Kidney (tissue), 14 donors: ENCODE data around the gene SMAP2. TPM values are rescaled to one million over a fixed set of nuclear protein-coding genes. Genes with fewer than 3 reads are reported as not detected.
A peak's percentile ranks its signal among the peaks of the same experiment; 100 is the strongest.

Experiments used
- DNase-seq, 5 donors: peaks; one replicate each; pipeline ENCODE4 v3.0.0-alpha.2; 2013 to 2020
- FAIRE-seq: peaks from 2 replicates; lab custom pipeline; 2012; peaks lifted over from hg19 to GRCh38; lab: Jason Lieb, UNC
- H3K27ac ChIP-seq, 2 donors: one replicate each; pipeline ENCODE4 v1.7.0; 2013; ENCODE audit warnings: low read depth in 2 of 2, low read length in 2 of 2, inconsistent platforms in 1 of 2
- H3K27me3 ChIP-seq: one replicate; pipeline ENCODE4 v1.7.1; 2013; ENCODE audit warnings: low read length, inconsistent platforms; ENCODE audit not compliant: control insufficient read depth, insufficient read depth
- H3K36me3 ChIP-seq, 3 donors: one replicate each; pipeline versions ENCODE4 v1.7.0 to v1.7.1; 2013; ENCODE audit warnings: low read length in 3 of 3, control low read depth in 1 of 3, inconsistent platforms in 1 of 3; ENCODE audit not compliant: insufficient read depth in 3 of 3, control insufficient read depth in 2 of 3
- H3K4me1 ChIP-seq, 3 donors: one replicate each; pipeline versions ENCODE4 v1.7.0 to v1.7.1; 2013; ENCODE audit warnings: low read length in 3 of 3, inconsistent platforms in 1 of 3, low read depth in 1 of 3; ENCODE audit not compliant: control insufficient read depth in 2 of 3, insufficient read depth in 2 of 3
- H3K4me3 ChIP-seq, 3 donors: one replicate each; pipeline versions ENCODE4 v1.7.0 to v1.8.1; 2013; ENCODE audit warnings: low read length in 3 of 3, control low read depth in 1 of 3, inconsistent platforms in 1 of 3
- H3K9ac ChIP-seq, 3 donors: one replicate each; pipeline versions ENCODE4 v1.7.0 to v1.7.1; 2013; ENCODE audit warnings: low read length in 3 of 3, control low read depth in 1 of 3, inconsistent platforms in 1 of 3
- H3K9me3 ChIP-seq, 3 donors: one replicate each; pipeline versions ENCODE4 v1.7.0 to v1.7.1; 2013; ENCODE audit warnings: low read length in 3 of 3, control low read depth in 1 of 3, inconsistent platforms in 1 of 3; ENCODE audit not compliant: control insufficient read depth in 2 of 3, insufficient read depth in 1 of 3
- intact Hi-C: fragments of 100-400 bp; cut with DNase I; formaldehyde crosslinking; loops from one replicate; pipeline ENCODE4 v1.11.1; 2022
- polyA plus RNA-seq: library from polyadenylated mRNA; stranded (reverse); fragments of 350-450 nt; fragmentation: Illumina TruSeq; extraction: RNeasy Lipid Tissue Mini Kit (QIAGEN cat#74804); gene quantifications from one replicate; pipeline ENCODE4 v1.2.3, GENCODE V29; 2014; ENCODE audit warnings: low read depth, low replicate concordance; ENCODE audit not compliant: insufficient read depth
- total RNA-seq: library from RNA; stranded (reverse); fragmentation: NEBNext Ultra II Directional; extraction: Animal tissue kit (Norgen Biotek cat#: 25700); gene quantifications from one replicate; pipeline ENCODE4 v1.2.1, GENCODE V29; 2021
- TF ChIP-seq, protein P1 (sequence below): IDR thresholded peaks from 3 replicates; pipeline ENCODE4 v1.5.1; 2012; ENCODE audit warnings: mild to moderate bottlenecking, moderate library complexity, borderline replicate concordance; ENCODE audit not compliant: insufficient read depth; ENCODE audit errors: extremely low read depth
- donor health status: control.
- donor health status: control.
- donor health status: control.
- donor health status: control.
- donor health status: control.
- donor health status: DM: yes; HTN: yes; CAD: no.
- donor health status: Normal renal cell carcinoma (clear cell type).

The SMAP2 gene
- total and polyA plus RNA-seq, 2 donors from 2014 or later: 17.9 to 61.3 TPM

GRCh38 chr1:40382601-40383000 is 9.1 kb downstream of the SMAP2 start:
- H3K9ac ChIP-seq: no peak overlapping the region
- peaks cover 0 to 7% (median 4%) of the 10 kb centered on the region in 3 donors for H3K4me1 ChIP-seq
- H3K27me3 ChIP-seq: no peaks in the 10 kb centered on the region
- DNase-seq (no peak), FAIRE-seq (no peak)
- no peak overlapping the region for H3K4me3 ChIP-seq
- no peaks in the 10 kb centered on the region for H3K36me3 ChIP-seq
- H3K27ac ChIP-seq: no peak overlapping the region
- TF ChIP-seq, protein P1, sequence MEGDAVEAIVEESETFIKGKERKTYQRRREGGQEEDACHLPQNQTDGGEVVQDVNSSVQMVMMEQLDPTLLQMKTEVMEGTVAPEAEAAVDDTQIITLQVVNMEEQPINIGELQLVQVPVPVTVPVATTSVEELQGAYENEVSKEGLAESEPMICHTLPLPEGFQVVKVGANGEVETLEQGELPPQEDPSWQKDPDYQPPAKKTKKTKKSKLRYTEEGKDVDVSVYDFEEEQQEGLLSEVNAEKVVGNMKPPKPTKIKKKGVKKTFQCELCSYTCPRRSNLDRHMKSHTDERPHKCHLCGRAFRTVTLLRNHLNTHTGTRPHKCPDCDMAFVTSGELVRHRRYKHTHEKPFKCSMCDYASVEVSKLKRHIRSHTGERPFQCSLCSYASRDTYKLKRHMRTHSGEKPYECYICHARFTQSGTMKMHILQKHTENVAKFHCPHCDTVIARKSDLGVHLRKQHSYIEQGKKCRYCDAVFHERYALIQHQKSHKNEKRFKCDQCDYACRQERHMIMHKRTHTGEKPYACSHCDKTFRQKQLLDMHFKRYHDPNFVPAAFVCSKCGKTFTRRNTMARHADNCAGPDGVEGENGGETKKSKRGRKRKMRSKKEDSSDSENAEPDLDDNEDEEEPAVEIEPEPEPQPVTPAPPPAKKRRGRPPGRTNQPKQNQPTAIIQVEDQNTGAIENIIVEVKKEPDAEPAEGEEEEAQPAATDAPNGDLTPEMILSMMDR: no peak
- intact Hi-C loops: no loop called here
- H3K9me3 ChIP-seq: no peaks in the 10 kb centered on the region

- intact Hi-C loops: no loop called here
- FAIRE-seq (no peak), DNase-seq (no peak)
- H3K36me3 ChIP-seq: no peaks in the 10 kb centered on the region
- H3K4me1 ChIP-seq: peaks cover 0 to 7% (median 4%) of the 10 kb centered on the region in 3 donors
- TF ChIP-seq, protein P1: no peak
- no peaks in the 10 kb centered on the region for H3K9me3 ChIP-seq
- H3K27ac ChIP-seq: no peak overlapping the region
- H3K9ac ChIP-seq: no peak overlapping the region
- H3K27me3 ChIP-seq: no peaks in the 10 kb centered on the region
- no peak overlapping the region for H3K4me3 ChIP-seq
Measured at GRCh38 chr1:40383095-40383487, 9.6 kb downstream of the SMAP2 start.

DNA sequence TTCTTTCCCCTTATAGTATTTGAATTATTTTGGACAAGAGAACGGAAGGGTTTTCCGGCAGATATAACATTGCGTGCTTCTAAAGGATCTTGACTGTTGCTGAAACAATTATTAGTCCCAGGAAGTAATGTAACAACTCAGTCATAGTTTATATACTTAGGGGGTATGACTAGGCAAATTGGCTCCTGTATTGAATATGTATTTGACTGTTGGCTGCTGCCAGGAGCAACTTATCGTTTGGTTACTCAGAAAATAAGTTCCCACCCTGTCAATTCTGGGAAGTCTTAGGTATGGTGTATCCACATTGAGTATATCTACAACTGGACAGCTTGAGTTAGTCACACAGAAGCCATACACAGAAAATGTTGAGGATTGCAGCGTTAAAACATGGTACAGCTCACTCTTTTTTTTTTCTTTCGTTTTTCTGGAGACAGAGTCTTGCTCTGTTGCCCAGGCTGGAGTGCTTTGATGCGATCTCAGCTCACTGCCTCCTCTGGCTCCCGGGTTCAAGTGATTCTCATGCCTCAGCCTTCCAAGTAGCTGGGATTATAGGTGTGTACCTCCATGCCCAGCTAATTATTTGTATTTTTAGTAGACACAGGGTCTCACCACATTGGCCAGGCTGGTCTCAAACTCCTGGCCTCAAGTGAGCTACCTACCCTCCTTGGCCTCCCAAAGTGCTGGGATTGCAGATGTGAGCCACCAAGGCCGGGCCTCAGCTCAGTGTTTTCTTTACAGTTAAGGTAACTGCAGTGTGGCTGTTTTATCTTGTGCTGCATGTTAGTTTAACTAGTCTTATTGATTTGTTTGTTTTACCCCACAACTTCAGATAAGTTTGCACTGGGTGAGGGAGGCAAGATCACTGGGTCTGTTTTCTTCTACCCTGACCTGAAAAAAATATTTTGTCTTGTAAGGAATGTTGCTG is 10.2 kb downstream of the SMAP2 start:
- Histone ChIP-seq H3K4me3 (no peak overlapping the region), H3K9ac (no peak overlapping the region), H3K27ac (peak overlapping the region in 1 of 2 donors; percentile 10), H3K36me3 (no peaks in the 10 kb centered on the region), H3K27me3 (no peaks in the 10 kb centered on the region), H3K9me3 (no peaks in the 10 kb centered on the region), H3K4me1 (peaks cover 0 to 7% (median 4%) of the 10 kb centered on the region in 3 donors)
- DNase-seq (no peak), FAIRE-seq (no peak)
- TF ChIP-seq, protein P1: no peak
- intact Hi-C loops: no loop called here
